Measurements from ENCODE around the gene GCA. TPM values are rescaled to one million over a fixed set of nuclear protein-coding genes. Genes with fewer than 3 reads are reported as not detected.

The GCA gene
- total RNA-seq, 4 donors from 2014 or later = 4.9 to 30.5 (median 22.6) TPM

- H3K9me3 ChIP-seq = no peaks in the 10 kb centered on the region
- peak overlapping the region; percentile 48 to 78 for H3K4me3 ChIP-seq
- no peak for TF ChIP-seq POLR2A (IDR thresholded peaks at IDR 0.05)
- TF ChIP-seq, protein P1, sequence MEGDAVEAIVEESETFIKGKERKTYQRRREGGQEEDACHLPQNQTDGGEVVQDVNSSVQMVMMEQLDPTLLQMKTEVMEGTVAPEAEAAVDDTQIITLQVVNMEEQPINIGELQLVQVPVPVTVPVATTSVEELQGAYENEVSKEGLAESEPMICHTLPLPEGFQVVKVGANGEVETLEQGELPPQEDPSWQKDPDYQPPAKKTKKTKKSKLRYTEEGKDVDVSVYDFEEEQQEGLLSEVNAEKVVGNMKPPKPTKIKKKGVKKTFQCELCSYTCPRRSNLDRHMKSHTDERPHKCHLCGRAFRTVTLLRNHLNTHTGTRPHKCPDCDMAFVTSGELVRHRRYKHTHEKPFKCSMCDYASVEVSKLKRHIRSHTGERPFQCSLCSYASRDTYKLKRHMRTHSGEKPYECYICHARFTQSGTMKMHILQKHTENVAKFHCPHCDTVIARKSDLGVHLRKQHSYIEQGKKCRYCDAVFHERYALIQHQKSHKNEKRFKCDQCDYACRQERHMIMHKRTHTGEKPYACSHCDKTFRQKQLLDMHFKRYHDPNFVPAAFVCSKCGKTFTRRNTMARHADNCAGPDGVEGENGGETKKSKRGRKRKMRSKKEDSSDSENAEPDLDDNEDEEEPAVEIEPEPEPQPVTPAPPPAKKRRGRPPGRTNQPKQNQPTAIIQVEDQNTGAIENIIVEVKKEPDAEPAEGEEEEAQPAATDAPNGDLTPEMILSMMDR (IDR thresholded peaks at IDR 0.05) = no peak
- TF ChIP-seq EP300 (IDR thresholded peaks at IDR 0.05) = no peak
- TF ChIP-seq POLR2AphosphoS5 (IDR thresholded peaks at IDR 0.05) = no peak
- ATAC-seq = no peak
- WGBS, 2 donors (ENCODE audit: low coverage in 1 of 2) = 44 to 45% methylated on average over 3 to 4 of the region's 4 CpGs
- no peaks in the 10 kb centered on the region for H3K27me3 ChIP-seq
- H3K27ac ChIP-seq = peak overlapping the region in 1 of 4 donors; percentile 78
- H3K4me1 ChIP-seq = peaks cover 0 to 15% (median 0%) of the 10 kb centered on the region in 3 donors
- H3K36me3 ChIP-seq = no peaks in the 10 kb centered on the region
Observed at GRCh38 chr2:162343492-162343823, 474 bp upstream of the GCA start.

DNA sequence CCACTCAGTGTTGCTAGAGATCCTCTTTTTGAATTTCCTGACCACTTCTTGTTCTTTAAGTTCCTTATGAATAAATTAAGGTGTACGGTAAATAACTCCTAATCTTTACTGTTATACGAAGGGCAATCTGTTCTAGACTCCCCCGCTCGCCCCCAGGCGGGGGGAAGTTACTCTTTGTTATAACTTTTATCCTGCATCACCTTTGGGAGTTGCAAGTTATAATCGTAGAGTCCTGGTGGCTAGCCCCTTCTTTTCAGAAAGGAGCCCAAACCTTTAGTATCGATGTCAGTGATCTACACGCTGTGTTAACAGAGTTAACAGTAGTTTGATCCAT, 652 bp downstream of the GCA start:
- Histone ChIP-seq H3K36me3 (no peaks in the 10 kb centered on the region), H3K27ac (peak overlapping the region; percentile 12 to 81 (median 76)), H3K4me3 (peak overlapping the region; percentile 48 to 78), H3K27me3 (no peaks in the 10 kb centered on the region), H3K9me3 (no peaks in the 10 kb centered on the region), H3K4me1 (peaks cover 0 to 15% (median 0%) of the 10 kb centered on the region in 3 donors)
- TF ChIP-seq EP300 (IDR thresholded peaks at IDR 0.05) = no peak
- TF ChIP-seq POLR2A (IDR thresholded peaks at IDR 0.05) = no peak
- no peak for TF ChIP-seq POLR2AphosphoS5 (IDR thresholded peaks at IDR 0.05)
- TF ChIP-seq, protein P1 (IDR thresholded peaks at IDR 0.05) = no peak
- 10 to 11% methylated on average over 7 of the region's 8 CpGs for WGBS, 2 donors (ENCODE audit: low coverage in 1 of 2)
- no peak for ATAC-seq

- Histone ChIP-seq H3K36me3 (no peaks in the 10 kb centered on the region), H3K27me3 (no peaks in the 10 kb centered on the region), H3K27ac (no peak overlapping the region), H3K9me3 (no peaks in the 10 kb centered on the region), H3K4me3 (no peak overlapping the region), H3K4me1 (peaks cover 2 to 20% (median 4%) of the 10 kb centered on the region in 3 donors)
- ATAC-seq = no peak
- TF ChIP-seq POLR2A (IDR thresholded peaks at IDR 0.05) = no peak
- TF ChIP-seq EP300 (IDR thresholded peaks at IDR 0.05) = no peak
- TF ChIP-seq, protein P1 (IDR thresholded peaks at IDR 0.05) = no peak
- no peak for TF ChIP-seq POLR2AphosphoS5 (IDR thresholded peaks at IDR 0.05)
- 68 to 78% methylated on average over 2 of the region's 2 CpGs for WGBS, 2 donors (ENCODE audit: low coverage in 1 of 2)
Observed at GRCh38 chr2:162365392-162365791, 21.5 kb downstream of the GCA start.

GRCh38 chr2:162368494-162368893, 24.6 kb downstream of the GCA start:
- Histone ChIP-seq H3K4me3 (no peak overlapping the region), H3K36me3 (no peaks in the 10 kb centered on the region), H3K4me1 (peaks cover 2 to 32% (median 4%) of the 10 kb centered on the region in 3 donors), H3K27ac (no peak overlapping the region), H3K9me3 (no peaks in the 10 kb centered on the region), H3K27me3 (no peaks in the 10 kb centered on the region)
- TF ChIP-seq, protein P1 (IDR thresholded peaks at IDR 0.05) = no peak
- TF ChIP-seq POLR2A (IDR thresholded peaks at IDR 0.05) = no peak
- ATAC-seq = no peak
- 58 to 86% methylated on average over 1 of the region's 1 CpG for WGBS, 2 donors (ENCODE audit: low coverage in 1 of 2)

DNA sequence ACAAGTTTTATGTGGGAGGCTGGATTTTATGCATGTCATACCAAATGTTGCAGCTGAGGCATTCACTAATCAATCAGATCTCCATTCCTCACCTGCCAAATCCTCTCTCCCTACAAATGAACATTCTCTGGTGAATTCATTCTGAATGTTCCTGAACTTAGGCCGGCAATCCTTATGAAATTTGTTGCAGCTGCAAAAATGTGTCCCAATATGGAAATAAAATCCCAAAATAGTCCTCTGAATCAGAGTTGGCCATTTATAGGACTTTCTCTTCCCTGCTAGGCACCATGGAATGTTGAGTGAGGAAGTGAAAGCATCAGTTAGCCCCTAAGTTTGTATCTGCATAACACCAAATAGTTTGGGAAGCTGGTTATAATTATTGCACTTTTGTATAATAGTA, 25.6 kb downstream of the GCA start:
- no peak for ATAC-seq
- Histone ChIP-seq H3K27ac (peak overlapping the region in 1 of 4 donors; percentile 3), H3K27me3 (no peaks in the 10 kb centered on the region), H3K4me3 (no peak overlapping the region), H3K36me3 (no peaks in the 10 kb centered on the region), H3K4me1 (peaks cover 2 to 32% (median 4%) of the 10 kb centered on the region in 3 donors), H3K9me3 (no peaks in the 10 kb centered on the region)
- 11 to 22% methylated on average over 1 of the region's 1 CpG for WGBS, 2 donors (ENCODE audit: low coverage in 1 of 2)
- TF ChIP-seq, protein P1 (IDR thresholded peaks at IDR 0.05) = no peak
- peak; percentile 18 for TF ChIP-seq POLR2AphosphoS5 (IDR thresholded peaks at IDR 0.05)

All from gastroesophageal sphincter (tissue), 4 donors.